Gastrocnemius medialis (tissue), 4 donors: Measurements from ENCODE around the gene ADRA2B.

ENCODE experiments used
- CTCF ChIP-seq, 5 experiments: fragments of 450-650 bp in 3 of 5; fragments of 200-600 bp in 2 of 5; sonication (generic) in 2 of 5; IDR thresholded peaks in 4 of 5; conservative IDR thresholded peaks in 1 of 5; 1 replicate in 4 of 5; 2 replicates in 1 of 5; pipeline ENCODE4 v1.5.1; 2016 to 2019; ENCODE audit warnings: antibody characterized with exemption in 5 of 5, mild to moderate bottlenecking in 3 of 5, moderate library complexity in 3 of 5
- POLR2A ChIP-seq, 2 donors: fragments of 450-650 bp; IDR thresholded peaks; one replicate each; pipeline ENCODE4 v1.6.1; 2017; ENCODE audit warnings: antibody characterized with exemption in 2 of 2, mild to moderate bottlenecking in 2 of 2, moderate library complexity in 2 of 2

GRCh38 chr2:96120091-96120720, 3.8 kb upstream of the ADRA2B start:
- TF ChIP-seq CTCF (IDR thresholded peaks at IDR 0.05 in 4 of 5, conservative IDR thresholded peaks at IDR 0.05 in 1 of 5) (no peak), POLR2A (IDR thresholded peaks at IDR 0.05) (no peak)
